ENCODE results near the gene PLA2G2A. TPM values are rescaled to one million over a fixed set of nuclear protein-coding genes. Genes with fewer than 3 reads are reported as not detected.

PLA2G2A gene
- 9.2 and 13.0 TPM in 2 replicates for total RNA-seq (2022)
- percentile 43 among the genes with signal in this experiment for Bru-seq, nascent RNA
- percentile 37 among the genes with signal in this experiment for BruChase-seq, experiment 1, labeled RNA remaining after a 2-hour chase
- percentile 44 among the genes with signal in this experiment for BruChase-seq, experiment 2, labeled RNA remaining after a 6-hour chase
- long read RNA-seq, partial matches to known transcripts = 2 of 9 reads
- long read RNA-seq, other reads (novel, unspliced or antisense) = 5 of 9 reads

GRCh38 chr1:19979494-19979977 lies at the start of gene PLA2G2A:
PLA2G2A (minus strand) TSS chr1:19979618; CDS start chr1:19978773, 845 bp downstream.
- Mint-ChIP-seq H3K4me3 (ENCODE audit: unreplicated experiment) (peak within 1 kb of the TSS; percentile 44), H3K9me3 (ENCODE audit: unreplicated experiment) (no peaks in the 10 kb centered on the region), H3K27me3 (ENCODE audit: insufficient read depth, unreplicated experiment) (no peaks in the 10 kb centered on the region), H3K4me1 (ENCODE audit: low read depth, unreplicated experiment) (peaks cover 33% of the 10 kb centered on the region), H3K27ac (ENCODE audit: unreplicated experiment) (peak within 1 kb of the TSS; percentile 65), H3K36me3 (ENCODE audit: insufficient read depth, unreplicated experiment) (no peaks in the 10 kb centered on the region)
- Histone ChIP-seq H3K9me3 (no peaks in the 10 kb centered on the region), H3K4me1 (peaks cover 37% of the 10 kb centered on the region), H3K27me3 (replicated peaks; ENCODE audit: control insufficient read depth, insufficient read depth, low read length) (no peaks in the 10 kb centered on the region), H3K4me3 (ENCODE audit: low read depth, low read length) (no peak within 1 kb of the TSS), H3K36me3 (ENCODE audit: control insufficient read depth, insufficient read depth, low read length) (no peaks in the 10 kb centered on the region)
- intact Hi-C loops (cut with micrococcal nuclease; ENCODE audit: unreplicated experiment) = no loop called here
- POLR2A ChIA-PET = no interaction called here
- BruUV-seq (replicated peaks) = no TSS peak
- no peak for DNase-seq
- CTCF ChIA-PET = no interaction called here
- TF ChIP-seq, protein P1, sequence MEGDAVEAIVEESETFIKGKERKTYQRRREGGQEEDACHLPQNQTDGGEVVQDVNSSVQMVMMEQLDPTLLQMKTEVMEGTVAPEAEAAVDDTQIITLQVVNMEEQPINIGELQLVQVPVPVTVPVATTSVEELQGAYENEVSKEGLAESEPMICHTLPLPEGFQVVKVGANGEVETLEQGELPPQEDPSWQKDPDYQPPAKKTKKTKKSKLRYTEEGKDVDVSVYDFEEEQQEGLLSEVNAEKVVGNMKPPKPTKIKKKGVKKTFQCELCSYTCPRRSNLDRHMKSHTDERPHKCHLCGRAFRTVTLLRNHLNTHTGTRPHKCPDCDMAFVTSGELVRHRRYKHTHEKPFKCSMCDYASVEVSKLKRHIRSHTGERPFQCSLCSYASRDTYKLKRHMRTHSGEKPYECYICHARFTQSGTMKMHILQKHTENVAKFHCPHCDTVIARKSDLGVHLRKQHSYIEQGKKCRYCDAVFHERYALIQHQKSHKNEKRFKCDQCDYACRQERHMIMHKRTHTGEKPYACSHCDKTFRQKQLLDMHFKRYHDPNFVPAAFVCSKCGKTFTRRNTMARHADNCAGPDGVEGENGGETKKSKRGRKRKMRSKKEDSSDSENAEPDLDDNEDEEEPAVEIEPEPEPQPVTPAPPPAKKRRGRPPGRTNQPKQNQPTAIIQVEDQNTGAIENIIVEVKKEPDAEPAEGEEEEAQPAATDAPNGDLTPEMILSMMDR (IDR thresholded peaks at IDR 0.05; ENCODE audit: insufficient read depth in 1 of 2, low read depth in 1 of 2, low read length in 1 of 2, severe bottlenecking in 1 of 2, unreplicated experiment in 1 of 2) = no peak

DNA sequence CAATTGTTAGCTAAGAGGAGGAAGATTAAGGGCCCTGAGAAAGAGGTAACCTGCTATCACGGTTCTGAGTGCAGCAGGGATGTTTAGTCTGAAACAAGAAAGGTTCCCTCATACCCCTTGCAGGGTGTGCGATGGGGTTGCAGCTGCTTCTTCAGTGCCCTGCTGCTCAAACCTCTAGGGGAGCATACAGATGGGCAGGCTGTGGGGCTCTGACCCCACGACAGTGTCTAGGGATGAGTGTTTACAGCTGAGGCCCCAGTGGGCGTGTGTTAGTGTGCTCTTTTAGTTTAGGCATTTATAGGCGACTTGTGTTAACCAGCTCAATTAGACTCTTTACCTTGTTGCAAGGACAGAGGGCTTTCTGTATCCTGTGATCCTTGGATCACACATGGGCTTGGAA lies 49.3 kb upstream of the PLA2G2A start:
- Histone ChIP-seq H3K36me3 (ENCODE audit: control insufficient read depth, insufficient read depth, low read length) (no peaks in the 10 kb centered on the region), H3K9me3 (no peaks in the 10 kb centered on the region), H3K4me3 (ENCODE audit: low read depth, low read length) (no peak overlapping the region), H3K4me1 (no peaks in the 10 kb centered on the region), H3K27me3 (replicated peaks; ENCODE audit: control insufficient read depth, insufficient read depth, low read length) (no peaks in the 10 kb centered on the region)
- Mint-ChIP-seq H3K27me3 (ENCODE audit: insufficient read depth, unreplicated experiment) (no peaks in the 10 kb centered on the region), H3K36me3 (ENCODE audit: insufficient read depth, unreplicated experiment) (no peaks in the 10 kb centered on the region), H3K4me3 (ENCODE audit: unreplicated experiment) (no peak overlapping the region), H3K9me3 (ENCODE audit: unreplicated experiment) (peaks cover 10% of the 10 kb centered on the region), H3K4me1 (ENCODE audit: low read depth, unreplicated experiment) (peaks cover 9% of the 10 kb centered on the region), H3K27ac (ENCODE audit: unreplicated experiment) (no peak overlapping the region)
- ChIA-PET POLR2A (no interaction called here), CTCF (no interaction called here)
- no peak for DNase-seq
- BruUV-seq (replicated peaks) = no TSS peak
- intact Hi-C loops (cut with micrococcal nuclease; ENCODE audit: unreplicated experiment) = no loop called here
- TF ChIP-seq, protein P1 (IDR thresholded peaks at IDR 0.05; ENCODE audit: insufficient read depth in 1 of 2, low read depth in 1 of 2, low read length in 1 of 2, severe bottlenecking in 1 of 2, unreplicated experiment in 1 of 2) = no peak

GRCh38 chr1:20028125-20028524 lies 48.7 kb upstream of the PLA2G2A start:
- Histone ChIP-seq H3K4me3 (ENCODE audit: low read depth, low read length) (no peak overlapping the region), H3K4me1 (no peaks in the 10 kb centered on the region), H3K36me3 (ENCODE audit: control insufficient read depth, insufficient read depth, low read length) (no peaks in the 10 kb centered on the region), H3K9me3 (no peaks in the 10 kb centered on the region), H3K27me3 (replicated peaks; ENCODE audit: control insufficient read depth, insufficient read depth, low read length) (no peaks in the 10 kb centered on the region)
- ChIA-PET CTCF (no interaction called here), POLR2A (no interaction called here)
- TF ChIP-seq, protein P1 (IDR thresholded peaks at IDR 0.05; ENCODE audit: insufficient read depth in 1 of 2, low read depth in 1 of 2, low read length in 1 of 2, severe bottlenecking in 1 of 2, unreplicated experiment in 1 of 2) = no peak
- no peak overlapping the region for H3K4me3 Mint-ChIP-seq (ENCODE audit: unreplicated experiment)
- no peaks in the 10 kb centered on the region for H3K27me3 Mint-ChIP-seq (ENCODE audit: insufficient read depth, unreplicated experiment)
- DNase-seq = no peak
- peaks cover 4% of the 10 kb centered on the region for H3K9me3 Mint-ChIP-seq (ENCODE audit: unreplicated experiment)
- H3K36me3 Mint-ChIP-seq (ENCODE audit: insufficient read depth, unreplicated experiment) = no peaks in the 10 kb centered on the region
- no TSS peak for BruUV-seq (replicated peaks)
- no peak overlapping the region for H3K27ac Mint-ChIP-seq (ENCODE audit: unreplicated experiment)
- H3K4me1 Mint-ChIP-seq (ENCODE audit: low read depth, unreplicated experiment) = peaks cover 9% of the 10 kb centered on the region
- intact Hi-C loops (cut with micrococcal nuclease; ENCODE audit: unreplicated experiment) = no loop called here
